GM12864 (cell line): Measurements from ENCODE around the gene ZCCHC14.
A peak's percentile ranks its signal among the peaks of the same experiment; 100 is the strongest.

Experiments used
- DNase-seq: peaks from one replicate; pipeline ENCODE4 v3.0.0-alpha.2; 2011; ENCODE audit warnings: low read depth
- H3K4me3 ChIP-seq: 2 replicates; pipeline ENCODE4 v1.5.1; 2011; ENCODE audit warnings: mild to moderate bottlenecking, low read depth, low read length, control low read depth
- TF ChIP-seq, protein P1 (sequence below): IDR thresholded peaks from 2 replicates; pipeline ENCODE4 v1.5.1; 2011; ENCODE audit warnings: low read depth, mild to moderate bottlenecking, moderate library complexity, low read length, control low read depth, inconsistent platforms; ENCODE audit errors: missing control alignments

The ZCCHC14 gene

DNA sequence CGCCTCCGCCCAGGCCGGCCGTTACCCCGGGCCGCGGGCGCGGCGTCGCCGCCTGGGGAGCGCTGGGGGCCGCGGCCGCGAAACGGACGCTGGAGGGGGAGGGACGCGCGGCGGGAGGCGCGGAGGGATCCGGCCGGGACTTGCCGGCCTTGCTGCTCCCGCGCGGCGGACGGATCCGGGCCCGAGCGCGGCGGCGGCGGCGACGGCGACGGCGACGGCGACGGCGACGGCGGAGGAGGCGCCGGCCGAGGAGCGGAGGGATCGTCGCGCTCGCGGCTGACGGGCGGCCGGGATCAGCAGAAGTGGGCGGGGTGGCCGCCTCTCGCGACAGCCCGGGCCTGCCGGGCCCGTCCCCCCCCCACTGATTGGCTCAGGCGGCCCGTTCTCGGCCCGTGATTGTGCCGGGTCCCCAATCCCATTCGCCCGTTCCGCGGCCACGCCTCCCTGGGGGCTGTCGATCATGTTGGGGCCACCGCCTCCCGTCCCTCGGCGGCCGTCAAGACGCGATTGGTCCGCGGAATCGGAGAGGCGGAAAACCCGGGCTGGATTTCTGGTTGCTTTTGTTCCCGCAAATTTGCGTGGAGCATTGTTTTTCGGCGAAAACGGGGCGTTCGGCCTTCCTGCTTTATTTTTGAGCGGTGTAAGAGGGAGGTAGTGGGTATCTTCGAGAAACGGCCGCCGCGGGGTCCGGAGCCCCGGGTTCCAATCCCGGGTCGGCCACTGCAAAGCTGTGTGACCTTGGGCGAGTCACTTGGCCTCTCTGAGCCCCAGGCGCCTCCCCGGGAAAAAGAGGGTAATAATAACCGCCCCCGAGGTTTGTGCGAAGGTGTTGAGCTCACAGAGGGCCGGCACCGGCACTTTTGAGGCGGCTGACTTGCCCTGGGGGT, at the start of gene ZCCHC14:
Gene ZCCHC14 (minus strand): TSS at position 304 of the 887 bp plus-strand sequence. CDS start 786 bp downstream, outside the sequence.
- peak within 1 kb of the TSS; percentile 28 for H3K4me3 ChIP-seq
- TF ChIP-seq, protein P1, sequence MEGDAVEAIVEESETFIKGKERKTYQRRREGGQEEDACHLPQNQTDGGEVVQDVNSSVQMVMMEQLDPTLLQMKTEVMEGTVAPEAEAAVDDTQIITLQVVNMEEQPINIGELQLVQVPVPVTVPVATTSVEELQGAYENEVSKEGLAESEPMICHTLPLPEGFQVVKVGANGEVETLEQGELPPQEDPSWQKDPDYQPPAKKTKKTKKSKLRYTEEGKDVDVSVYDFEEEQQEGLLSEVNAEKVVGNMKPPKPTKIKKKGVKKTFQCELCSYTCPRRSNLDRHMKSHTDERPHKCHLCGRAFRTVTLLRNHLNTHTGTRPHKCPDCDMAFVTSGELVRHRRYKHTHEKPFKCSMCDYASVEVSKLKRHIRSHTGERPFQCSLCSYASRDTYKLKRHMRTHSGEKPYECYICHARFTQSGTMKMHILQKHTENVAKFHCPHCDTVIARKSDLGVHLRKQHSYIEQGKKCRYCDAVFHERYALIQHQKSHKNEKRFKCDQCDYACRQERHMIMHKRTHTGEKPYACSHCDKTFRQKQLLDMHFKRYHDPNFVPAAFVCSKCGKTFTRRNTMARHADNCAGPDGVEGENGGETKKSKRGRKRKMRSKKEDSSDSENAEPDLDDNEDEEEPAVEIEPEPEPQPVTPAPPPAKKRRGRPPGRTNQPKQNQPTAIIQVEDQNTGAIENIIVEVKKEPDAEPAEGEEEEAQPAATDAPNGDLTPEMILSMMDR: no peak
- DNase-seq: peak; percentile 64

DNA sequence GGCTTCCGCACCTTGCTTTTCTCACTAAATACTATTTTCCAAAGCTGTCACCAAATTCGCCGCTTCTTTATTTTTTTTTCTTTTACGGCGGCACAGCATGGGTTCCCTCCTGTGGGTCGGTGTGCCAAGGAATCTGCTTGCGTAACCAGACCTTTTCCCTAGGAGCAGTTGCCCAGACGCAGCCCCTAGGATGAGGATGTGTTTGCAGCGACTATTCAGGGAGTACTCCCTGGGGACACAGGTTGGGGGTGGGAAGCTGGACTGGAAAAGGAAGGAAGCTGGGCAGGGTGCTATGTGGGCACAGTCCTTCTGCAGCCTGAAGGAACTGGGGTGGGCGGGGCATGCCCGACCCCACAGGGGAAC, 49.0 kb upstream of the ZCCHC14 start:
- TF ChIP-seq, protein P1: no peak
- no peak for DNase-seq
- H3K4me3 ChIP-seq: no peak overlapping the region

DNA sequence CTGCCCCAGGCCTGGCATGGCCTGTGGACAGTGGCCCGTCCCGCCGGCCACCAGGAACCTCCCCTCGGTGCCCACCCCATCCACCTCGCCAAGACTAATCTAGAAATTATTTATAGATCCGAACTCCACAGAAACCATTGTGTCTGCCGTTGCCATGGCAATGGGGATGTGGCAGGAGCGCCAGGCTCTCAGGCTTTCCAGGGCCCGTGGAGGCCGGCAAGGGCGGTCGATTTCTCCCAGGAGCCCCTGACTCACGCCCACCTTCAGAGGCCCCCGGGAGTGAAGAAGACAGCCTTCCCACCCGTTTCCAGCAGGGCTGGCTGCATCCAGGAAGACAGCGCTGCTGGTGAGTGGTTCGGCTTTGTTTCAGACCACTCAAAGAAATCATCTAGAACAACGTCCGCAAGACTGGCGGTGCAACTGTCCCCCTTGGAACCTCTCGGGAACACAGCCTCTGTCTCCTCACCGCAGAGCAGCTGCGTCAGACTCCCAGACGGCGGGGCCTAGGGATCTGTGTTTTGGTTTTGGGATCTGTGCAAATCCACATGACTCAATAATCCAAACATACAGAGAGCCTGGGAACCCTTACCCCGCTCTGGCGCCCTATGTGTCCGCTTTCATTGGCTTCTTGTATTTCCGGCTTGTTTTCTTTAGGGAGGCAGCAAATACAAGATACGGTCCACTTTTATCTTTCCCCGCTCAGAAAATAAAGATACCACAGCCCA, 48.5 kb upstream of the ZCCHC14 start:
- TF ChIP-seq, protein P1: no peak
- no peak overlapping the region for H3K4me3 ChIP-seq
- DNase-seq: no peak

DNA sequence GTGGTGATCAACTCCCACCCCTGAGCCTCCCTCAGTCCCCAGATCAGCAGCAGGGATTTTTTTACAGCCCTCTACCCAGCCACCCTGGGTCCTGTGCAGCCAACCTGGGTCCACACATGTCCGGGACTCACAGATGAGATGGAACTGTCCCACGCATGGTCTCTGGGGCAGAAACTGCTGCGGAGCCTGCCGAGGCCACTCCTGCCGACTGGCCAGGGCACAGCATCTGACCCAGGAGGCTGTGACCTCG, 48.0 kb upstream of the ZCCHC14 start:
- no peak for DNase-seq
- H3K4me3 ChIP-seq: no peak overlapping the region
- TF ChIP-seq, protein P1: no peak

DNA sequence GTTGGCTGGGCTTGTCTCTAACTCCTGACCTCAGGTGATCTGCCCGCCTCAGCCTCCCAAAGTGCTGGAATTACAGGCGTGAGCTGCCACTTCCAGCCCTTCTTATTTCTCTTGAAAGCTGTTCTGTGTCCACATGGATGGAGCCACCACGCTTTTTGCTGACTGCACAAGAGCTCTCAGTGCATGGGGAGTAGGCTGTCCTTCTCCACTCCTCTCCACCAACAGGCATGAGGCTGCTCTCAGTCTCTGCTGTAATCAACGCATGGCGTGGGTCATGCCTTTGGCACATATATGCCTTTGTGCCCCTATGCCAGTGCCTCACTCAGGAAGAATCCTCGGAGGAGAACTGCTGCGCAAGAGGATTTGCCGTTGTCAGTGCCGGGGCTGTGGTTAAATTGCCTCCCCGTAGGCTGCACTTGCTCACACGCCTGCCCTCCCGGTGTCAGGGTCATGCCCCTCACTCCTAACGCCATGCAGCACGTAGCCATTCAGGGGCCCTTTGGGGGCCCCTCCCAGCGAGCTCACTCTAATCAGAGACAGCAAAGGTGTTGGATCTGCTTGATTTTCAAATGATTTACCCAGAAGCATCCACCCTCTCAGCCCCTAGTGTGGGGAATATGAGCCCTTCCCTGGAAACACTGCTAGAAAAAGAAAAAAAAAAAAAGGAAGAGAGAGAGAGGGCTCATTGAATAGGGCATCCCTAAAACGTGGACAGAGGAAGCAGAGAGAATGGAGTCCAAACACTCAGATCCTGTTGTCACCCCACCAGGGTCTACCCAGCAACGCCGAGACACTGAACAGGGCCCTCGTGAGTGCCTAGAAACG, 47.5 kb upstream of the ZCCHC14 start:
- no peak overlapping the region for H3K4me3 ChIP-seq
- TF ChIP-seq, protein P1: no peak
- DNase-seq: no peak

DNA sequence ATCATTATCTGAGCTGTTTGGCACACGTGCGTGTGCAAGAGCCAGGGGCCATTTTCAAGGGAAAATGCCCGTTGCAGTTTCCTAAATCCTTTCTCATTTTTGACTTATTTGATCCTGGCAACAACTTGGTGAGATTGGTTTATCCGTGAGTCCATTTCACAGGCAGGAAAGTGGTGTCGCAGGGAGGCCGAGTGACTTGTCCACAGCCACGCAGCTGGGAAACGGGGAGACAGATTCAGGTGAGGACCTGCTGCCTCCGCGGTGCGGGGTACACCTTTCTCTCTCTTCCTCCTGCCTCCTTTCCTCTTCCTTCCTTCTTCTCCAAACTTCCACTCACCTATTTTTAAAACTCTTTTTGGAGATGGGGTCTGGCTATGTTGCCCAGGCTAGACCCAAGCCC, 46.3 kb upstream of the ZCCHC14 start:
- TF ChIP-seq, protein P1: no peak
- DNase-seq: no peak
- no peak overlapping the region for H3K4me3 ChIP-seq
